ENCODE results near the gene LURAP1L.

Gene LURAP1L

DNA sequence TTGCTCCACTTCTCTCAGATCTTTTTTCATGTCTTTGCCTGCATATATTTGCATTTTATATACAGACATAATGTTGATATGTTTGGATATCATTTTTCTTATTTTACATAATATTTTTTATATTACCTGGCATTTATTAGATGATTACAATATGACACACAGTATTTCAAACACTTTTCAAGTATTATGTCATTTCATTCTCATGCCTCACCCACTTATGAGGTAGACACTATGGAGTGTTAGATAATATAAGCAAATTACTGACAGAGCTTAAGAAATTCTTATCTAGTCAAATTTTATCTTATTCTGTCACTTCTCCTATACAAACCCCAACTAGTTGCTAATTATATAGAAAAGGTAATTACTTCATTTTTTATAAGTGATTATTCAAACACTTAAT is 11.1 kb downstream of the LURAP1L start:
- ATAC-seq (ENCODE audit: low read depth) (no peak), DNase-seq (ENCODE audit: low spot score) (no peak)
- Histone ChIP-seq H3K4me3 (ENCODE audit: severe bottlenecking) (no peak overlapping the region), H3K9me3 (ENCODE audit: severe bottlenecking) (no peaks in the 10 kb centered on the region), H3K36me3 (ENCODE audit: low read depth) (peaks cover 4% of the 10 kb centered on the region), H3K4me1 (ENCODE audit: insufficient read depth, poor library complexity, severe bottlenecking) (peaks cover 26% of the 10 kb centered on the region), H3K27me3 (ENCODE audit: insufficient read depth, poor library complexity, severe bottlenecking) (no peaks in the 10 kb centered on the region), H3K27ac (ENCODE audit: poor library complexity, severe bottlenecking) (peak overlapping the region; percentile 75)
- TF ChIP-seq, protein P1, sequence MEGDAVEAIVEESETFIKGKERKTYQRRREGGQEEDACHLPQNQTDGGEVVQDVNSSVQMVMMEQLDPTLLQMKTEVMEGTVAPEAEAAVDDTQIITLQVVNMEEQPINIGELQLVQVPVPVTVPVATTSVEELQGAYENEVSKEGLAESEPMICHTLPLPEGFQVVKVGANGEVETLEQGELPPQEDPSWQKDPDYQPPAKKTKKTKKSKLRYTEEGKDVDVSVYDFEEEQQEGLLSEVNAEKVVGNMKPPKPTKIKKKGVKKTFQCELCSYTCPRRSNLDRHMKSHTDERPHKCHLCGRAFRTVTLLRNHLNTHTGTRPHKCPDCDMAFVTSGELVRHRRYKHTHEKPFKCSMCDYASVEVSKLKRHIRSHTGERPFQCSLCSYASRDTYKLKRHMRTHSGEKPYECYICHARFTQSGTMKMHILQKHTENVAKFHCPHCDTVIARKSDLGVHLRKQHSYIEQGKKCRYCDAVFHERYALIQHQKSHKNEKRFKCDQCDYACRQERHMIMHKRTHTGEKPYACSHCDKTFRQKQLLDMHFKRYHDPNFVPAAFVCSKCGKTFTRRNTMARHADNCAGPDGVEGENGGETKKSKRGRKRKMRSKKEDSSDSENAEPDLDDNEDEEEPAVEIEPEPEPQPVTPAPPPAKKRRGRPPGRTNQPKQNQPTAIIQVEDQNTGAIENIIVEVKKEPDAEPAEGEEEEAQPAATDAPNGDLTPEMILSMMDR (IDR thresholded peaks at IDR 0.05; ENCODE audit: poor library complexity, severe bottlenecking) = no peak

DNA sequence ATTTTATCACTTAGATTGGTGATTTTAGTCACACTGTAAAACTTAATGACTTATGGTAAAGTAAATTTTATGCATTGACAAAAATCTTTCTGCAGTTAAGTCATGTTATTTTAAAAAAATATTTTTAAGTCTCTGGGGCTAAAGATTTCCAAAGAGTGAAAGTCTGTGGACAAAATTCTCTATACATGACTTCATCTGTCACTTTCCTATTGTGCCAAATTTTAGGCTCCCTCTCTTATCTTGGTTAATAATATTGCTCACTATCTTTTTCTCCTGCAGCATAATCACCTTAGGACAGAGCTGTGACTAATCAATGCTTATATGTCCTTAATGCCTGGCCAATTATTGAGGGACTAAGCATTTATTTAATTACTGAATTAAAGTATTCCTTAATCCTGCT is 15.2 kb downstream of the LURAP1L start:
- ATAC-seq (ENCODE audit: low read depth) = no peak
- no peak overlapping the region for H3K4me3 ChIP-seq (ENCODE audit: severe bottlenecking)
- peaks cover 10% of the 10 kb centered on the region for H3K36me3 ChIP-seq (ENCODE audit: low read depth)
- H3K4me1 ChIP-seq (ENCODE audit: insufficient read depth, poor library complexity, severe bottlenecking) = peaks cover 22% of the 10 kb centered on the region
- no peaks in the 10 kb centered on the region for H3K9me3 ChIP-seq (ENCODE audit: severe bottlenecking)
- no peak overlapping the region for H3K27ac ChIP-seq (ENCODE audit: poor library complexity, severe bottlenecking)
- TF ChIP-seq, protein P1 (IDR thresholded peaks at IDR 0.05; ENCODE audit: poor library complexity, severe bottlenecking) = no peak
- no peak for DNase-seq (ENCODE audit: low spot score)
- no peaks in the 10 kb centered on the region for H3K27me3 ChIP-seq (ENCODE audit: insufficient read depth, poor library complexity, severe bottlenecking)

DNA sequence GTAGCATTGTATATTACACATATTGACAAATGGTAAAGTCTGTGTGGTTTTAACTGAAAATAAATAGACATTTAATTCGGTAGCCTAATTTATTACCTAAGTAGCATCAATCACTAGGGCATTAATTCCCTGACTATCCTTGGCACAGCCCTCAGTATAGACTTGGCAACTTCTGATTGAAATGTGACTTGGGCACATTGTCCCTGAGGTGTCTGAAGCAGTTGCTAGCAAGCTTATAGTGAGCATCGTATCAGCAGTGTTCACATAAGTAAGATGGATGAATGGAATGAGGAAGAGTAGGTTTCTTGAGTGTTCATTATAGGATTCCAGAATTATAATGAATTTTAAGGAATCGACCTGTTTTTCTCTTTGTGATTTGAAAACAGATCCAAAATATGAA is 16.1 kb downstream of the LURAP1L start:
- Histone ChIP-seq H3K4me1 (ENCODE audit: insufficient read depth, poor library complexity, severe bottlenecking) (peaks cover 14% of the 10 kb centered on the region), H3K36me3 (ENCODE audit: low read depth) (peaks cover 10% of the 10 kb centered on the region), H3K4me3 (ENCODE audit: severe bottlenecking) (no peak overlapping the region), H3K9me3 (ENCODE audit: severe bottlenecking) (no peaks in the 10 kb centered on the region), H3K27ac (ENCODE audit: poor library complexity, severe bottlenecking) (no peak overlapping the region), H3K27me3 (ENCODE audit: insufficient read depth, poor library complexity, severe bottlenecking) (no peaks in the 10 kb centered on the region)
- DNase-seq (ENCODE audit: low spot score) (no peak), ATAC-seq (ENCODE audit: low read depth) (no peak)
- TF ChIP-seq, protein P1 (IDR thresholded peaks at IDR 0.05; ENCODE audit: poor library complexity, severe bottlenecking) = no peak

DNA sequence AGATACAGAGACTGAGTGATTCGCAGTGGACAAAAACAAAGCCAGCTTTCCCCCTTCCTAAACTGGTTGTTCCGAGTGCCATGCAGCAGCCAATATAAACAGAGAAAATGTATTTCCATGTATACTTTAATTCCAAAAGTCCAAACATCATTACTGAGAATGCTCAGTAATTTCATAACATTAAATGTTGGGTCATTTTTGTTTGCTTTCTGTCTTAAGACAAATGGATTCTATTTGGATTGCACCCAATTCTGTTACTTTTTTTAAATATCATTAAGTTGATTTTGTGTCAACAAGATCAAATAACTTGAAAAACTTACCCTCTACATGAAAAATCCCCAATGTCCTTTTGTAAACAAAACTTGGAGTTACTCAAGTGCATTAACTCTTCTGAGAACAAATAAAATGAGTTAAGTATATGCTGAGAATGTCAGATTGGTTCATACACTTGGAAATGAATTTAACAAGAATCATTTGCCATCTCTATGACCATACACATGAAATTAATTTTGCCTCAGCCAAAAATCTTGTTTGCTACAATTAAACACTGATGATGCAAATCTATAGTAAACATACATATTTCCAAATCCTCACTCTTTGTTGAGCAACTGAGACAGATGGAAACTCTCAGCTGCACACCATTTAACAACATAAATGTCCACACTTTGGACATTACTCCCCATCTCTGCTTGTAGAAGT is 19.4 kb downstream of the LURAP1L start:
- Histone ChIP-seq H3K36me3 (ENCODE audit: low read depth) (peaks cover 6% of the 10 kb centered on the region; the same call in 1 of the 2 replicates), H3K27me3 (ENCODE audit: insufficient read depth, poor library complexity, severe bottlenecking) (no peaks in the 10 kb centered on the region), H3K9me3 (ENCODE audit: severe bottlenecking) (no peaks in the 10 kb centered on the region), H3K4me1 (ENCODE audit: insufficient read depth, poor library complexity, severe bottlenecking) (peaks cover 34% of the 10 kb centered on the region), H3K4me3 (ENCODE audit: severe bottlenecking) (no peak overlapping the region), H3K27ac (ENCODE audit: poor library complexity, severe bottlenecking) (no peak overlapping the region)
- DNase-seq (ENCODE audit: low spot score) = no peak
- TF ChIP-seq, protein P1 (IDR thresholded peaks at IDR 0.05; ENCODE audit: poor library complexity, severe bottlenecking) = no peak
- ATAC-seq (ENCODE audit: low read depth) = no peak

DNA sequence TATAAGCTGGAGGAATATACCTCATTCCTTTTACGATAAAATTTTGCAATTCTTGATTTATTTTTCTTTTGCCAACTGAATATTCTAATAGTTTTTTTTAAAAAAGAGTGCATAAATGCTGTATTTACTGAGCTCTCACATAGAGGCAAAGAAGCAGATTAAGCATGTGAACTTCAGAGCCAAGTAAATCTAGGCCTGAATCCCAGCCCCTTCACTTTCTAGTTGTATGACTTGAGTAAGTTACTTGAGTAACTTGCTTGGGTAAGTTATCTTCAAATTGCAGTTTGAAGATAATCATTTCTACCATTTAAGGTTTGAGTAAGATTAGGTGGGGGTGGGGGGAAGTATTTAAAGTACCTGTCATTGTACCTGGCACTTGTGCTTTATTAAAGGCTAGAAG is 21.8 kb downstream of the LURAP1L start:
- TF ChIP-seq, protein P1 (IDR thresholded peaks at IDR 0.05; ENCODE audit: poor library complexity, severe bottlenecking) = no peak
- peak overlapping the region; percentile 65 for H3K27ac ChIP-seq (ENCODE audit: poor library complexity, severe bottlenecking)
- ATAC-seq (ENCODE audit: low read depth) = no peak
- H3K4me1 ChIP-seq (ENCODE audit: insufficient read depth, poor library complexity, severe bottlenecking) = peaks cover 34% of the 10 kb centered on the region
- H3K36me3 ChIP-seq (ENCODE audit: low read depth) = peaks cover 6% of the 10 kb centered on the region
- no peak for DNase-seq (ENCODE audit: low spot score)
- H3K4me3 ChIP-seq (ENCODE audit: severe bottlenecking) = no peak overlapping the region
- H3K27me3 ChIP-seq (ENCODE audit: insufficient read depth, poor library complexity, severe bottlenecking) = no peaks in the 10 kb centered on the region
- H3K9me3 ChIP-seq (ENCODE audit: severe bottlenecking) = no peaks in the 10 kb centered on the region

Measured in RWPE2 (cell line).